ENCODE measurements around the gene KMT2C.

GRCh38 chr7:152424348-152425108 is 11.3 kb downstream of the KMT2C start:
- TF ChIP-seq CTCF (IDR thresholded peaks at IDR 0.05; ENCODE audit: low read depth, low read length) (no peak), EZH2phosphoT487 (IDR thresholded peaks at IDR 0.05; ENCODE audit: low read depth) (no peak)

All from OCI-LY3 (cell line).